ENCODE results near the gene GPR50. TPM values are rescaled to one million over a fixed set of nuclear protein-coding genes. Genes with fewer than 3 reads are reported as not detected.

The GPR50 gene
- total RNA-seq, 1 donor from 2014 or later, result not detected

DNA sequence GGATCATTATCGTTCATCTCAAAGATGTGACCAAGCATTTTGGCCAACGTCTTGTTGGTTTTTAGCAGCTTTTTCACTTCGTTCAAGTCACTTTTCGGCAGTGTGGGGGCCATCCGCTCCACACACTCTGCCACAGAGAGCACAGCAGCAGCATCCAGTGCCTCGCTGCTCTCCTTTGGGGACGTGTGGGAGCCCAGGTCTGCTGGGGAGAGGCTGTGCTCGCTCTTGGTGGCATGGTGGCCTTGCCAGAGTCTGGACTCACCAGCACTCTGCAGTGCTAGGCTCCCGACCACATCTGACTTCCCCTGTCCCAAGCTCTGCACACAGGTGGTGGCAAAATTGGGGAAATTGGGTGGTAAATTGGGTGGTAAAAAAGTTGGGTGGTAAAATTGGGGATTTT lies 50.6 kb downstream of the GPR50 start:
- Mint-ChIP-seq H3K4me1 (ENCODE audit: low read depth) (no peaks in the 10 kb centered on the region), H3K27ac (ENCODE audit: unreplicated experiment) (no peak overlapping the region), H3K27me3 (ENCODE audit: low read depth) (peaks cover 4% of the 10 kb centered on the region), H3K4me3 (ENCODE audit: unreplicated experiment) (no peak overlapping the region), H3K9me3 (ENCODE audit: low read depth) (peaks cover 19% of the 10 kb centered on the region), H3K36me3 (ENCODE audit: low read depth) (no peaks in the 10 kb centered on the region)
- no peak for DNase-seq (ENCODE audit: low spot score)
- TF ChIP-seq, protein P1, sequence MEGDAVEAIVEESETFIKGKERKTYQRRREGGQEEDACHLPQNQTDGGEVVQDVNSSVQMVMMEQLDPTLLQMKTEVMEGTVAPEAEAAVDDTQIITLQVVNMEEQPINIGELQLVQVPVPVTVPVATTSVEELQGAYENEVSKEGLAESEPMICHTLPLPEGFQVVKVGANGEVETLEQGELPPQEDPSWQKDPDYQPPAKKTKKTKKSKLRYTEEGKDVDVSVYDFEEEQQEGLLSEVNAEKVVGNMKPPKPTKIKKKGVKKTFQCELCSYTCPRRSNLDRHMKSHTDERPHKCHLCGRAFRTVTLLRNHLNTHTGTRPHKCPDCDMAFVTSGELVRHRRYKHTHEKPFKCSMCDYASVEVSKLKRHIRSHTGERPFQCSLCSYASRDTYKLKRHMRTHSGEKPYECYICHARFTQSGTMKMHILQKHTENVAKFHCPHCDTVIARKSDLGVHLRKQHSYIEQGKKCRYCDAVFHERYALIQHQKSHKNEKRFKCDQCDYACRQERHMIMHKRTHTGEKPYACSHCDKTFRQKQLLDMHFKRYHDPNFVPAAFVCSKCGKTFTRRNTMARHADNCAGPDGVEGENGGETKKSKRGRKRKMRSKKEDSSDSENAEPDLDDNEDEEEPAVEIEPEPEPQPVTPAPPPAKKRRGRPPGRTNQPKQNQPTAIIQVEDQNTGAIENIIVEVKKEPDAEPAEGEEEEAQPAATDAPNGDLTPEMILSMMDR (IDR thresholded peaks at IDR 0.05), result no peak

DNA sequence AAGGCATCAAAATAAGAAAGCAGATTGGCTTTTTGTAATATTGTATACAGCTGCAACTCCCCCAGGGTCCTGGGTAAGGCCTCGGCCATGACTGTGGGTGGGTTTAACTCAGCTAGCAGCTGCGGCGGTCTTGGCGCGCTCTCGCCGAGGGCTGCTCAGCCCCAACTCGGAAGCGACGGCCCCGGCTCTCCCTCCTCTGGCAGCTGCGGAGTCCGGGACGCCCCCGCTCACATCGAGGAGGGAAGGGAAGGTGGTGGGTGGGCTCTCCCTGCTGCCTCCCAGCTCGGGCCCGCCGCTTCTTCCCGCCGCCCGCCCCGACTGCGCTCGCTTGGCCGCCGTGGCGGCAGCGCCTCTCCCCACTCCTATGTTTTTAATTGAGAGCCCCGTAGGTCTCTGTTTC lies 51.2 kb downstream of the GPR50 start:
- no peak overlapping the region for H3K27ac Mint-ChIP-seq (ENCODE audit: unreplicated experiment)
- no peaks in the 10 kb centered on the region for H3K36me3 Mint-ChIP-seq (ENCODE audit: low read depth)
- DNase-seq (ENCODE audit: low spot score), result no peak
- H3K9me3 Mint-ChIP-seq (ENCODE audit: low read depth), result peaks cover 19% of the 10 kb centered on the region
- H3K4me1 Mint-ChIP-seq (ENCODE audit: low read depth), result no peaks in the 10 kb centered on the region
- H3K4me3 Mint-ChIP-seq (ENCODE audit: unreplicated experiment), result no peak overlapping the region
- peaks cover 4% of the 10 kb centered on the region for H3K27me3 Mint-ChIP-seq (ENCODE audit: low read depth)
- TF ChIP-seq, protein P1 (IDR thresholded peaks at IDR 0.05), result no peak

DNA sequence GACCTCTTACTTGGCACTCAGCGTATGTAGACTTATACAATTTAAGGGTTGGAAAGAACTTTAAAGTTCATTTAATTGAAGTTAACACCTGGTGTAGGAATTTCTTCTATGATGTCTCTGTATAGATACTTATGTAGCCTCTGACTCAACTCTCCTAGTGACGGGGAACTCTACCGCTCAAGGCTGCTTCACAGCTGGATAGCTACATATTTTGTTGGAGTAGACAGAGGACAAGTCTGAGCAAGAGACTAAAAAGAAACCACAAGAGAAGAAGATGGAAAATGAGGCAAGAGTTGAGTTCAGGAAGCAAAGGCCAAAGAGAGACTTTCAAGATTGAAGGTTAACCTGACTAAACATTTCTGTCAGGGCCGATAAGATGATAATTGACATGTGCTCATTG lies 52.6 kb downstream of the GPR50 start:
- DNase-seq (ENCODE audit: low spot score), result no peak
- H3K4me1 Mint-ChIP-seq (ENCODE audit: low read depth), result no peaks in the 10 kb centered on the region
- H3K36me3 Mint-ChIP-seq (ENCODE audit: low read depth), result no peaks in the 10 kb centered on the region
- TF ChIP-seq, protein P1 (IDR thresholded peaks at IDR 0.05), result no peak
- no peak overlapping the region for H3K4me3 Mint-ChIP-seq (ENCODE audit: unreplicated experiment)
- H3K27me3 Mint-ChIP-seq (ENCODE audit: low read depth), result peaks cover 4% of the 10 kb centered on the region
- H3K27ac Mint-ChIP-seq (ENCODE audit: unreplicated experiment), result no peak overlapping the region
- peaks cover 15% of the 10 kb centered on the region for H3K9me3 Mint-ChIP-seq (ENCODE audit: low read depth)

Small RNA genes lying within 50 kb of the gene (microRNA-seq; reads per million reads assigned to microRNA genes)
- not detected for gene MIR4330 (ENCODE audit: borderline number of aligned reads)

Other genes with a start within 250 kb of the GPR50 start
- gene HMGB3, start 193.2 kb upstream of the GPR50 start, total RNA-seq, result 34.9 to 49.2 TPM (median 44.4 TPM) in 3 replicates
- 23.6 to 26.5 TPM (median 26.2 TPM) in 3 replicates for gene VMA21, start 220.6 kb downstream of the GPR50 start, total RNA-seq